ENCODE data around the gene CALR. TPM values are rescaled to one million over a fixed set of nuclear protein-coding genes. Genes with fewer than 3 reads are reported as not detected.

CALR gene
- total RNA-seq, 2 experiments from 2014 or later = 535 to 563 TPM

- CTCF ChIA-PET = no interaction called here
- intact Hi-C loops (cut with micrococcal nuclease) = loop anchor here (10.0 kb wide), 1 partner anchor 47 kb away; no protein-coding TSS in a partner anchor
- ATAC-seq = no peak
- no peak for DNase-seq
- POLR2A ChIA-PET = no interaction called here
- Mint-ChIP-seq H3K4me1 (ENCODE audit: low read depth) (peaks cover 2% of the 10 kb centered on the region), H3K36me3 (ENCODE audit: low read depth) (no peaks in the 10 kb centered on the region), H3K27me3 (peaks cover 4% of the 10 kb centered on the region), H3K27ac (no peak overlapping the region), H3K9me3 (no peaks in the 10 kb centered on the region), H3K4me3 (no peak overlapping the region)
- no peak for TF ChIP-seq CTCF (IDR thresholded peaks at IDR 0.05)
Observed at GRCh38 chr19:12987781-12988180, 49.4 kb downstream of the CALR start.

- peaks cover 5% of the 10 kb centered on the region for H3K4me1 Mint-ChIP-seq (ENCODE audit: low read depth)
- H3K27me3 Mint-ChIP-seq = peaks cover 10% of the 10 kb centered on the region
- ATAC-seq (no peak), DNase-seq (no peak)
- no peaks in the 10 kb centered on the region for H3K9me3 Mint-ChIP-seq
- ChIA-PET CTCF (no interaction called here), POLR2A (no interaction called here)
- no peaks in the 10 kb centered on the region for H3K36me3 Mint-ChIP-seq (ENCODE audit: low read depth)
- TF ChIP-seq CTCF (IDR thresholded peaks at IDR 0.05) = no peak
- H3K4me3 Mint-ChIP-seq = no peak overlapping the region
- intact Hi-C loops (cut with micrococcal nuclease) = no loop called here
- no peak overlapping the region for H3K27ac Mint-ChIP-seq
Observed at GRCh38 chr19:12990431-12990830, 52.0 kb downstream of the CALR start.

GRCh38 chr19:12990853-12991252, 52.4 kb downstream of the CALR start:
- H3K36me3 Mint-ChIP-seq (ENCODE audit: low read depth) = no peaks in the 10 kb centered on the region
- peaks cover 10% of the 10 kb centered on the region for H3K27me3 Mint-ChIP-seq
- H3K4me3 Mint-ChIP-seq = no peak overlapping the region
- ATAC-seq (no peak), DNase-seq (no peak)
- H3K27ac Mint-ChIP-seq = no peak overlapping the region
- intact Hi-C loops (cut with micrococcal nuclease) = no loop called here
- H3K4me1 Mint-ChIP-seq (ENCODE audit: low read depth) = peaks cover 5% of the 10 kb centered on the region
- CTCF ChIA-PET = no interaction called here
- no peak for TF ChIP-seq CTCF (IDR thresholded peaks at IDR 0.05)
- no peaks in the 10 kb centered on the region for H3K9me3 Mint-ChIP-seq
- POLR2A ChIA-PET = no interaction called here

- peaks cover 10% of the 10 kb centered on the region for H3K27me3 Mint-ChIP-seq
- H3K4me1 Mint-ChIP-seq (ENCODE audit: low read depth) = peaks cover 8% of the 10 kb centered on the region
- no peak overlapping the region for H3K27ac Mint-ChIP-seq
- no peak for ATAC-seq
- CTCF ChIA-PET = interaction anchor here (1.0 kb wide), 1 partner anchor 102 kb away, joined by 3 read pairs; no protein-coding TSS in a partner anchor
- DNase-seq = no peak
- H3K36me3 Mint-ChIP-seq (ENCODE audit: low read depth) = no peaks in the 10 kb centered on the region
- POLR2A ChIA-PET = no interaction called here
- H3K9me3 Mint-ChIP-seq = no peaks in the 10 kb centered on the region
- TF ChIP-seq CTCF (IDR thresholded peaks at IDR 0.05) = no peak
- H3K4me3 Mint-ChIP-seq = no peak overlapping the region
- intact Hi-C loops (cut with micrococcal nuclease) = no loop called here
Observed at GRCh38 chr19:12991296-12991695, 52.9 kb downstream of the CALR start.

GRCh38 chr19:12992729-12993128, 54.3 kb downstream of the CALR start:
- no peaks in the 10 kb centered on the region for H3K9me3 Mint-ChIP-seq
- H3K36me3 Mint-ChIP-seq (ENCODE audit: low read depth) = no peaks in the 10 kb centered on the region
- ATAC-seq = no peak
- H3K4me3 Mint-ChIP-seq = no peak overlapping the region
- ChIA-PET CTCF (interaction anchor here (0.6 to 2.6 kb wide), 5 partner anchors 9 to 240 kb away, joined by 3 to 10 read pairs (median 6); no protein-coding TSS in a partner anchor), POLR2A (interaction anchor here (1.2 kb wide), 1 partner anchor 107 kb away, joined by 3 read pairs; no protein-coding TSS in a partner anchor)
- intact Hi-C loops (cut with micrococcal nuclease) = no loop called here
- H3K27ac Mint-ChIP-seq = no peak overlapping the region
- peaks cover 8% of the 10 kb centered on the region for H3K4me1 Mint-ChIP-seq (ENCODE audit: low read depth)
- no peak for TF ChIP-seq CTCF (IDR thresholded peaks at IDR 0.05)
- DNase-seq = no peak
- H3K27me3 Mint-ChIP-seq = peaks cover 8% of the 10 kb centered on the region

All from activated CD8-positive, alpha-beta T cell treated with anti-CD3 and anti-CD28 coated beads for 36 hours (primary cell).